GM23338 (cell line): ENCODE measurements around the gene DUSP15. TPM values are rescaled to one million over a fixed set of nuclear protein-coding genes. Genes with fewer than 3 reads are reported as not detected.

Experiments used
- ATAC-seq: fragments of 200-7000 bp; cut with Tn5 transposase; 3 replicates; pipeline ENCODE4 v1.9.1; 2020
- DNase-seq: peaks from one replicate; pipeline ENCODE4 v3.0.0-alpha.2; 2015; ENCODE audit warnings: low spot score
- H2AFZ ChIP-seq: fragments of 200-600 bp; sonication (generic); 2 replicates; pipeline ENCODE4 v1.8.0; 2016; ENCODE audit warnings: antibody characterized with exemption, mild to moderate bottlenecking, moderate library complexity
- H3F3A ChIP-seq: fragments of 200-600 bp; sonication (generic); replicated peaks from 2 replicates; pipeline ENCODE4 v1.8.0; 2017; ENCODE audit warnings: antibody characterized with exemption, mixed run types, low read depth
- H3K27ac ChIP-seq: fragments of 200-600 bp; sonication (generic); 2 replicates; pipeline ENCODE4 v1.6.1; 2016; ENCODE audit warnings: low read depth
- H3K27me3 ChIP-seq: fragments of 200-600 bp; sonication (generic); 2 replicates; pipeline ENCODE4 v1.8.0; 2016; ENCODE audit warnings: mild to moderate bottlenecking, mixed run types, moderate library complexity; ENCODE audit not compliant: insufficient read depth
- H3K36me3 ChIP-seq: fragments of 200-600 bp; sonication (generic); 2 replicates; pipeline ENCODE4 v1.8.0; 2016; ENCODE audit warnings: mild to moderate bottlenecking; ENCODE audit not compliant: insufficient read depth
- H3K4me1 ChIP-seq: fragments of 200-600 bp; sonication (generic); 2 replicates; pipeline ENCODE4 v1.8.0; 2016; ENCODE audit warnings: mild to moderate bottlenecking, moderate library complexity; ENCODE audit not compliant: insufficient read depth
- H3K4me2 ChIP-seq: fragments of 200-600 bp; sonication (generic); 2 replicates; pipeline ENCODE4 v1.7.1; 2017; ENCODE audit warnings: mixed run types
- H3K4me3 ChIP-seq: fragments of 200-600 bp; sonication (generic); 2 replicates; pipeline ENCODE4 v1.6.1; 2016; ENCODE audit warnings: mixed run types
- H3K79me2 ChIP-seq: fragments of 200-600 bp; sonication (generic); replicated peaks from 2 replicates; pipeline ENCODE4 v1.8.0; 2017; ENCODE audit warnings: mild to moderate bottlenecking; ENCODE audit not compliant: insufficient read depth
- H3K9me2 ChIP-seq: fragments of 200-600 bp; sonication (generic); 2 replicates; pipeline ENCODE4 v1.8.0; 2017; ENCODE audit not compliant: insufficient read depth
- H4K20me1 ChIP-seq: fragments of 200-600 bp; sonication (generic); replicated peaks from 2 replicates; pipeline ENCODE4 v1.8.0; 2017; ENCODE audit warnings: mild to moderate bottlenecking; ENCODE audit not compliant: insufficient read depth
- H3K27ac Mint-ChIP-seq: 2 replicates; pipeline ENCODE4 v1.8.0; 2020; ENCODE audit warnings: inconsistent platforms, mild to moderate bottlenecking, moderate library complexity, mixed read lengths
- H3K27me3 Mint-ChIP-seq: 3 replicates; pipeline ENCODE4 v1.8.0; 2022; ENCODE audit warnings: low read depth, mild to moderate bottlenecking, moderate library complexity, mixed read lengths, inconsistent platforms; ENCODE audit not compliant: insufficient read depth, poor library complexity
- H3K36me3 Mint-ChIP-seq: 3 replicates; pipeline ENCODE4 v1.8.0; 2021; ENCODE audit warnings: low read depth, mild to moderate bottlenecking, inconsistent platforms, moderate library complexity, mixed read lengths
- H3K4me1 Mint-ChIP-seq: 3 replicates; pipeline ENCODE4 v1.8.0; 2020; ENCODE audit warnings: mild to moderate bottlenecking, inconsistent platforms, mixed read lengths
- H3K4me3 Mint-ChIP-seq: 3 replicates; pipeline ENCODE4 v1.8.0; 2021; ENCODE audit warnings: moderate library complexity, mild to moderate bottlenecking, inconsistent platforms, mixed read lengths
- H3K9me3 Mint-ChIP-seq: 3 replicates; pipeline ENCODE4 v1.8.0; 2020; ENCODE audit warnings: moderate library complexity, mild to moderate bottlenecking, inconsistent platforms, mixed read lengths
- CREB1 ChIP-seq: fragments of 250-450 bp; sonication (Bioruptor Pico); IDR thresholded peaks from 2 replicates; pipeline ENCODE4 v1.5.0; 2020; ENCODE audit warnings: low read depth, mild to moderate bottlenecking, moderate library complexity
- CTCF ChIP-seq, 2 experiments: fragments of 200-600 bp in 1 of 2; sonication (generic) in 1 of 2; conservative IDR thresholded peaks; 2 replicates each; pipeline versions ENCODE4 v1.5.1 to v1.6.1; 2016 to 2017; ENCODE audit warnings: antibody characterized with exemption in 2 of 2, low read depth in 2 of 2, mild to moderate bottlenecking in 2 of 2, moderate library complexity in 1 of 2
- ETS1 ChIP-seq: IDR thresholded peaks from 2 replicates; pipeline ENCODE4 v1.6.1; 2016; ENCODE audit warnings: antibody characterized with exemption
- EZH2 ChIP-seq: fragments of 200-600 bp; sonication (generic); IDR thresholded peaks from one replicate; pipeline ENCODE4 v1.8.0; 2017; ENCODE audit warnings: antibody characterized with exemption, mild to moderate bottlenecking, low read depth; ENCODE audit not compliant: unreplicated experiment
- EZH2phosphoT487 ChIP-seq: fragments of 200-600 bp; sonication (generic); IDR thresholded peaks from one replicate; pipeline ENCODE4 v1.8.1; 2018; ENCODE audit warnings: antibody characterized with exemption; ENCODE audit not compliant: unreplicated experiment
- JUNB ChIP-seq: IDR thresholded peaks from one replicate; pipeline ENCODE4 v1.6.1; 2016; ENCODE audit warnings: antibody characterized with exemption; ENCODE audit not compliant: unreplicated experiment
- NANOG ChIP-seq: IDR thresholded peaks from 2 replicates; pipeline ENCODE4 v1.6.1; 2016; ENCODE audit warnings: antibody characterized with exemption, borderline replicate concordance
- POLR2AphosphoS5 ChIP-seq: IDR thresholded peaks from 2 replicates; pipeline ENCODE4 v1.6.1; 2016; ENCODE audit warnings: antibody characterized with exemption, low read depth
- REST ChIP-seq: IDR thresholded peaks from one replicate; pipeline ENCODE4 v1.6.1; 2018; ENCODE audit warnings: antibody characterized with exemption; ENCODE audit not compliant: unreplicated experiment
- STAT1 ChIP-seq: IDR thresholded peaks from one replicate; pipeline ENCODE4 v1.6.1; 2016; ENCODE audit warnings: antibody characterized with exemption; ENCODE audit not compliant: unreplicated experiment
- ZNF114 ChIP-seq: fragments of 250-450 bp; sonication (Bioruptor Pico); IDR thresholded peaks from 2 replicates; pipeline ENCODE4 v1.5.0; 2020; ENCODE audit warnings: mild to moderate bottlenecking, moderate library complexity
- ZNF331 ChIP-seq: fragments of 250-450 bp; sonication (Bioruptor Pico); IDR thresholded peaks from 2 replicates; pipeline ENCODE4 v1.5.0; 2020; ENCODE audit warnings: low read depth, mild to moderate bottlenecking, moderate library complexity
- ZNF462 ChIP-seq: fragments of 250-450 bp; sonication (Bioruptor Pico); IDR thresholded peaks from 2 replicates; pipeline ENCODE4 v1.5.0; 2020; ENCODE audit warnings: mild to moderate bottlenecking, moderate library complexity
- polyA plus RNA-seq: library from polyadenylated mRNA; unstranded; fragments of >200 nt; fragmentation: Nextera tagmentation; extraction: Ambion mirVana; gene quantifications from 2 replicates; pipeline ENCODE4 v1.2.1, GENCODE V29; 2016
- total RNA-seq: library from RNA; depleted of rRNA; stranded (reverse); fragments of >200 nt; shearing (Covaris generic); gene quantifications from 2 replicates; pipeline ENCODE4 v1.2.3, GENCODE V29; 2014

DUSP15 gene
- total and polyA plus RNA-seq, 2 experiments from 2014 or later, result 0.61 to 2.8 TPM

GRCh38 chr20:31811796-31812728, 58.3 kb downstream of the DUSP15 start:
- no peaks in the 10 kb centered on the region for H3K27me3 ChIP-seq
- no peak overlapping the region for H3K4me3 ChIP-seq
- TF ChIP-seq ETS1, result no peak
- no peak for TF ChIP-seq NANOG
- TF ChIP-seq REST, result no peak
- no peak for TF ChIP-seq ZNF331 (CRISPR knock-in tag)
- no peak for TF ChIP-seq ZNF114
- no peak for TF ChIP-seq CREB1 (CRISPR knock-in tag)
- TF ChIP-seq STAT1, result no peak
- no peak for TF ChIP-seq ZNF462 (CRISPR knock-in tag)
- no peak for TF ChIP-seq EZH2phosphoT487
- no peak for TF ChIP-seq POLR2AphosphoS5
- TF ChIP-seq JUNB, result no peak
- no peak for TF ChIP-seq CTCF (conservative IDR thresholded peaks at IDR 0.05; ENCODE audit: low read depth in 2 of 2)
- TF ChIP-seq EZH2, result no peak
- H4K20me1 ChIP-seq, result peaks cover 10% of the 10 kb centered on the region
- no peak overlapping the region for H3K27ac Mint-ChIP-seq
- no peak for ATAC-seq
- no peak overlapping the region for H3K27ac ChIP-seq
- DNase-seq, result no peak
- peaks cover 9% of the 10 kb centered on the region for H3K4me1 Mint-ChIP-seq
- no peaks in the 10 kb centered on the region for H3K36me3 ChIP-seq
- no peaks in the 10 kb centered on the region for H3K9me3 Mint-ChIP-seq
- H3K4me1 ChIP-seq, result peaks cover 8% of the 10 kb centered on the region; the same call in 1 of the 2 replicates
- no peaks in the 10 kb centered on the region for H3K9me2 ChIP-seq
- H3K4me3 Mint-ChIP-seq, result no peak overlapping the region
- peaks cover 6% of the 10 kb centered on the region for H3K27me3 Mint-ChIP-seq
- H2AFZ ChIP-seq, result no peak overlapping the region
- H3K36me3 Mint-ChIP-seq, result no peaks in the 10 kb centered on the region
- H3K79me2 ChIP-seq, result no peaks in the 10 kb centered on the region
- H3K4me2 ChIP-seq, result no peak overlapping the region
- H3F3A ChIP-seq, result 0 out of 2 replicates have a peak, but pooled peaks cover 6% of the 10 kb centered on the region
